GM12891 (cell line): ENCODE results near the gene KEAP1.

Experiments used
- POLR2A ChIP-seq: IDR thresholded peaks from 2 replicates; pipeline ENCODE4 v1.6.1; 2011; ENCODE audit warnings: low read depth, low read length, control low read depth
- POLR2AphosphoS5 ChIP-seq: IDR thresholded peaks from 2 replicates; pipeline ENCODE4 v1.6.1; 2011; ENCODE audit warnings: low read depth, low read length, control low read depth
- POU2F2 ChIP-seq: IDR thresholded peaks from 2 replicates; pipeline ENCODE4 v1.6.1; 2011; ENCODE audit warnings: low read depth, mild to moderate bottlenecking, control low read depth, low read length, moderate library complexity
- SPI1 ChIP-seq: IDR thresholded peaks from 2 replicates; pipeline ENCODE4 v1.6.1; 2011; ENCODE audit warnings: low read depth, low read length, control low read depth
- TAF1 ChIP-seq: IDR thresholded peaks from 2 replicates; pipeline ENCODE4 v1.6.1; 2011; ENCODE audit warnings: low read depth, low read length, control low read depth

GRCh38 chr19:10514211-10515145 lies 11.3 kb upstream of the KEAP1 start:
- no peak for TF ChIP-seq POLR2A
- no peak for TF ChIP-seq POLR2AphosphoS5
- TF ChIP-seq POU2F2, result no peak
- TF ChIP-seq TAF1, result no peak
- no peak for TF ChIP-seq SPI1
